Measurements from ENCODE around the gene INPP5A.

GRCh38 chr10:132488231-132488821 is 49.3 kb upstream of the INPP5A start:
- TF ChIP-seq CTCF (conservative IDR thresholded peaks at IDR 0.05) = no peak
- TF ChIP-seq ZFX (IDR thresholded peaks at IDR 0.05) = no peak
